Hepatocyte (in vitro differentiated cells): ENCODE data around the gene CHD6.

Experiments
- CTCF ChIP-seq: fragments of 200-600 bp; sonication (generic); IDR thresholded peaks from 2 replicates; pipeline ENCODE4 v1.5.1; 2016; ENCODE audit warnings: antibody characterized with exemption, mild to moderate bottlenecking; ENCODE audit not compliant: poor library complexity
- EZH2 ChIP-seq: fragments of 200-600 bp; sonication (generic); IDR thresholded peaks from 2 replicates; pipeline ENCODE4 v1.6.1; 2016; ENCODE audit warnings: antibody characterized with exemption, mild to moderate bottlenecking, borderline replicate concordance
- EZH2phosphoT487 ChIP-seq: fragments of 200-600 bp; sonication (generic); IDR thresholded peaks from one replicate; pipeline ENCODE4 v1.6.1; 2018; ENCODE audit warnings: antibody characterized with exemption, mild to moderate bottlenecking, low read depth, moderate library complexity; ENCODE audit not compliant: unreplicated experiment, severe bottlenecking

GRCh38 chr20:41479113-41479512 lies 139.1 kb downstream of the CHD6 start:
- TF ChIP-seq CTCF, result no peak
- no peak for TF ChIP-seq EZH2
- no peak for TF ChIP-seq EZH2phosphoT487
